PFSK-1 (cell line): Measurements from ENCODE around the gene CTIF.

Experiments used
- POLR2AphosphoS5 ChIP-seq: IDR thresholded peaks from 2 replicates; pipeline ENCODE4 v1.6.1; 2012; ENCODE audit warnings: low read depth, mild to moderate bottlenecking, control low read depth, low read length, moderate library complexity
- REST ChIP-seq, 2 experiments: IDR thresholded peaks; 2 replicates each; pipeline versions ENCODE4 v1.6.1 to v1.8.0; 2011 to 2012; ENCODE audit warnings: low read depth in 2 of 2, low read length in 2 of 2, control low read depth in 1 of 2, inconsistent platforms in 1 of 2, mild to moderate bottlenecking in 1 of 2, moderate library complexity in 1 of 2; ENCODE audit not compliant: insufficient read depth in 1 of 2
- SIN3A ChIP-seq: IDR thresholded peaks from 2 replicates; pipeline ENCODE4 v1.6.1; 2012; ENCODE audit warnings: mild to moderate bottlenecking, low read length, moderate library complexity, borderline replicate concordance; ENCODE audit not compliant: insufficient read depth
- TAF1 ChIP-seq: IDR thresholded peaks from 2 replicates; pipeline ENCODE4 v1.6.1; 2012; ENCODE audit warnings: low read length, control low read depth, borderline replicate concordance; ENCODE audit not compliant: insufficient read depth

- no peak for TF ChIP-seq REST (IDR thresholded peaks at IDR 0.05; ENCODE audit: insufficient read depth in 1 of 2, low read depth in 2 of 2, low read length in 2 of 2)
- no peak for TF ChIP-seq POLR2AphosphoS5
- TF ChIP-seq TAF1, result no peak
- TF ChIP-seq SIN3A, result no peak
Measured at GRCh38 chr18:48609114-48609513, 70.3 kb downstream of the CTIF start.
